ENCODE measurements around the gene CDK5RAP2.
A peak's percentile ranks its signal among the peaks of the same experiment; 100 is the strongest.

The CDK5RAP2 gene

DNA sequence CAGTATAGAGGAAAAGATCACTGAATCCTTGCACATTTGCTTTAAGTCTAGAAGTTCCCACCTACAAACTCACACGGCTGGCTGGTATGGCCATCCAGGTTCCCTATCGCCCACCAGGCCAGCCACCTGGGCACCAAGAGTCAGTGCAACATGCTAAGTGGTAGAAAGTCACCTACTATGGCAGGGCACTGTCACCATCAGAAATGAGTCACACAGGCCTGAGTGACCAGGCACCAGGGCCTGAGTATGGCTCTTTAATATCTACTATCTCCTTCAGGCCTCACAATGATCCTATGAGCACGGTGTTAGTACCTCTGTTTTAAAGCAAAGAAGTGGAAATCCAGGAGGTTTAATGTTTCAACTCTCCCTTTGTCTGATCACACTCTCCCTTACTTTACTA lies 156.2 kb downstream of the CDK5RAP2 start:
- no peak for TF ChIP-seq JUND (IDR thresholded peaks at IDR 0.05; ENCODE audit: low read depth)
- in situ Hi-C loops (cut with HindIII; ENCODE audit: low pct_unique_long_range_greater_than_20kb, low sequenced_read_pairs): no loop called here
- no peak for DNase-seq (ENCODE audit: low read depth in 1 of 2, low spot score in 1 of 2)

DNA sequence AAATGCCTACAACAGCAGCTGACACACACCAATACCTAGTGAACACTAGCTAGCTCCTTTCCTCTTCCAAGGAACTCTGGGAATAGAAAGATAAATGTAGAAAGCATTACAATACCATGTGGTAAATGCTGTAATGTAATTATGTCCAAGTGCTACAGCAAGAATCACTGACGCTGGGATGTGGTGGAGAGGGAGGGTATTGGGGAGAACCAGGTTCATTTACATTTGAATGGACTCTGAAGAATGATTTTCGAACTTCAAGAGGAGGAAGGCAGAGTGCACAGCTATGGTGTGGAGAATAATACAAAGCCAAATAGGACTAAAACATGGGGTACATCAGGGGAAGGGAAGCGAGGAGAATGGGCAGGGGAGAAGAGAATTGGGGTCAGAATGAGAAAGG lies 158.0 kb downstream of the CDK5RAP2 start:
- no peak for TF ChIP-seq JUND (IDR thresholded peaks at IDR 0.05; ENCODE audit: low read depth)
- no peak for DNase-seq (ENCODE audit: low read depth in 1 of 2, low spot score in 1 of 2)
- in situ Hi-C loops (cut with HindIII; ENCODE audit: low pct_unique_long_range_greater_than_20kb, low sequenced_read_pairs): no loop called here

DNA sequence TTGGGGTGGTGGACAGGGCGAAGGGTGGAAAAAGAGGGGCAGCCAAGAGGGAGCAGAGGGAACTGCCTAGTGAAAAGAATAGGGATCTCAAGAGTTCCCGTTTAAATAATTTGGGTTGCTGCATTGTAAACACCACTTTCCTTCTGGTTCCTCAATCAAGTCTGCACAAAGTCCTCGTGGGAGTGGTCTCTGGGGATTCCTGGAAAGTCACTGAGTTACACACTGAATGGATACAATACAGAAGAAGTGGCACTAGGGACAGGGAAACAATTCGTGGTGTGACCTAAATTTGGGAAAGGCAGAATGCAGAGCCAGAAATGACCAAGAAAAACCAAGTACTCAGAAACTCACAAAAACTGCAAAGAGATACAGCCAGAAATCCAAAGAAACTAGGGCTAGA lies 161.7 kb downstream of the CDK5RAP2 start:
- TF ChIP-seq JUND (IDR thresholded peaks at IDR 0.05; ENCODE audit: low read depth): no peak
- no peak for DNase-seq (ENCODE audit: low read depth in 1 of 2, low spot score in 1 of 2)
- in situ Hi-C loops (cut with HindIII; ENCODE audit: low pct_unique_long_range_greater_than_20kb, low sequenced_read_pairs): no loop called here

DNA sequence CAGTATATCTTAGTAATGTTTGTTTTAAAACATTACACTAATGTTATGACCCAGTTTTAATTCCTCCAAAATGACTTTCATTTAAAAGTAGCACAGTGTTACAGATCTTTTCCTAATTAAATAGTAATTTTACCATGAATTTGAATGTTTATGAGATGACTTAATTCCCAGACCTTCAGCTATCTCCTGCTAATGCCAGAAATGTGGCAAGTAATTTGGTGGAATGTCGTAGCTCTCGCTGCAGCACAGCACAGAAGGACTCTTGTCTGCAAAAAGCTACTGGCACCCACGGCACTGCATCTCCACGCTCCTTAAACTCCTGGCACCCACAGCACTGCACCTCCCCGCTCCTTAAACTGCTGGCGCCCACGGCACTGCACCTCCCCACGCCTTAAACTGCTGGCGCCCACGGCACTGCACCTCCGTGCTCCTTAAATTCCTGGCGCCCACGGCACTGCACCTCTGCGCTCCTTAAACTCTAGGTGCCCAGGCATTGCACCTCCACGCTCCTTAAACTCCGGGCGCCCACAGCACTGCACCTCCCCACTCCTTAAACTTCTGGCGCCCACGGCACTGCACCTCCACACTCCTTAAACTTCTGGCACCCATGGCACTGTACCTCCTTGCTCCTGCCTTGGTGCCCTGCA lies 163.1 kb downstream of the CDK5RAP2 start:
- in situ Hi-C loops (cut with HindIII; ENCODE audit: low pct_unique_long_range_greater_than_20kb, low sequenced_read_pairs): no loop called here
- TF ChIP-seq JUND (IDR thresholded peaks at IDR 0.05; ENCODE audit: low read depth): no peak
- no peak for DNase-seq (ENCODE audit: low read depth in 1 of 2, low spot score in 1 of 2)

DNA sequence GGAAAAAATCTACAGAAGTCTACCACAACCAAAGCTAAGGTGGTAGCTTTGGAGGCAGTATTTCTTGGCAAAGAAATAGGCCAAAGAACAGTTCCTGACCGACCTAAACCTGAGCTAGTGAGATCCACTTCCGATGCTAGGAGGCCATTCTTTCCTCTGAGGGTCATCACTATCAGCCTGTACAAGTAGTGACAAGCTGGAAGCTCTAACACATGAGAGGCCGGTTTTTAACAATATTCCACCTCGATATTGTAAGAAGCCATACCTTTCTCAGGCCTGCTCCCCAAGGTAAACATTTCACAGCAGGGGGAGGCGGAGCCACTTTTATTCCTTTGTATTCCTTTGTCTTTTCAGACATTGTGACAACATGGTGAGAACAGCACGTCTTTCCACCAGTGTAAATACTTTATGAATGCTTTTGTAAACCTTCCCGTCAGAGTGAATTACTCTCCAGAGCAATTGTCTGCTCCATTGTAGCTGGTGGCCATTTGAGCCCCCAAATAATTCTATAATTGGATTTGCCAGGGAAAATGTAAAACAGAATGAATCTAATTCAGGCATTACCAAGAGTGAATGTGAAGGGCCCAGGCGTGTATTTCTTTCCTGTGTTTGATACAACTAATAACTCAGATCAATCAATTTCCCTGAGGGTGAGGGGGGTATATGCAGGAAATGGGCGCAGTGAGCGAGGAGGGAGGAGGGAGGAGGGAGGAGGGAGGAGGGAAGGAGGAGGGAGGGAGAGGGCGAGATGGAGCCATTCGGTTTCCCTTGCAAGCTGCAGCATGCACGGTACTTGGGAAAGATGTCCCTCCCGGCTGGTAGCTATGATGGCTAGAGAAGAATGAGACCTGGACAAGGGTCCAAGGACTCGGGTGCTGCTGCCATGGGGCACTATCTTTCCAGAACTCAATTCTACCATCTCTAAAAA lies 166.6 kb downstream of the CDK5RAP2 start:
- TF ChIP-seq JUND (IDR thresholded peaks at IDR 0.05; ENCODE audit: low read depth): no peak
- DNase-seq (ENCODE audit: low read depth in 1 of 2, low spot score in 1 of 2): peak in 1 of 2 experiments; percentile 28
- in situ Hi-C loops (cut with HindIII; ENCODE audit: low pct_unique_long_range_greater_than_20kb, low sequenced_read_pairs): no loop called here

DNA sequence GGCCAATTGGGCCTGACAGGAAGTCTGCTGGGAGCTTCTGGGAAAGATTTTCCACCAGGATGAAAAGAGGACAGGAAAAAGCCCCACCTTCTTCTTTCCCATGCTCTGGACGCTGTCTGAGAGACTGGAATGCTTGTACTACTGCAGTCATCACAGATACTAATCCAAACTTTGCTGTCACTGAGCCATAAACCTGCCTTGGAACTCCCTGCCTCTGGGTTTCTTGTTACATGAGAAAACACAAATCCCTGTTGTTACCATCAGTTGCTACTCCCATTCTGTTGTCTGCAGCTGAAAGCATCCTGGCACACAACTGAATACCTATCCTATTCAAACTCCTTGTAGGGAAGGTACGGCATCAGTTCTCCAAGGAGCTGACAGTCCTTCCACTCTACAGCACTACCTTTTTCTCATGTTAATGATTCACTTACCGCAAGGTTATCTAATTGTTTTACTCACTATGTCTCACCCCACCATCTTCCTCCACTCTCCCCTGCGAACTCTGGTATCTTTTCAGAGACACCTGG lies 167.5 kb downstream of the CDK5RAP2 start:
- no peak for TF ChIP-seq JUND (IDR thresholded peaks at IDR 0.05; ENCODE audit: low read depth)
- in situ Hi-C loops (cut with HindIII; ENCODE audit: low pct_unique_long_range_greater_than_20kb, low sequenced_read_pairs): no loop called here
- peak; percentile 21 to 44 for DNase-seq (ENCODE audit: low read depth in 1 of 2, low spot score in 1 of 2)

DNA sequence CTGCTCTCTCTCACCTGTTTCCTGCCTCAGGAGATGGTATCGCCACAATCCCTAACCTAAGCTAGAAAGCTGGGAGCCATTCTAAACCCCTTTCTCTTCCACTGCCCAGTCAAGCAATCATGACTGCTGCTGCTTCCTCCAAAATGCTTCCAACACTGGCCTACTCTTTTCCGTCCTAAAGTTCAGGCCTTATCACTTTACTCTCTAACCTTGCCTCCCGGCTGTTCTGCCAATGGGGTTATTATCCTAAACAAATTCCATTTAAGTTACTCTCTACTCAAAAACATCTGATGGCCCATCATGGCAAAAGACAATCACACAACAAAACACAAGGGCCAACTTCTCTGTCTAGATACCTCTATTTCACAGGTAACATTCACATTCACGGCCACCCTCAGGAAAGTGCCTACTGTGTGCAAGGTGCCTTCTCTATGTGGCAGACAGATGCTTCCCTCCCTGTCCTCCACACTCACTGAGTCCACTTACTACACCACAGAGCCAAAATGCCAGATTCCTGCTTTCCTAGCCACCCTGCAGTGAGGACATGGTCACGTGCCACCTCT lies 168.0 kb downstream of the CDK5RAP2 start:
- in situ Hi-C loops (cut with HindIII; ENCODE audit: low pct_unique_long_range_greater_than_20kb, low sequenced_read_pairs): no loop called here
- no peak for TF ChIP-seq JUND (IDR thresholded peaks at IDR 0.05; ENCODE audit: low read depth)

DNA sequence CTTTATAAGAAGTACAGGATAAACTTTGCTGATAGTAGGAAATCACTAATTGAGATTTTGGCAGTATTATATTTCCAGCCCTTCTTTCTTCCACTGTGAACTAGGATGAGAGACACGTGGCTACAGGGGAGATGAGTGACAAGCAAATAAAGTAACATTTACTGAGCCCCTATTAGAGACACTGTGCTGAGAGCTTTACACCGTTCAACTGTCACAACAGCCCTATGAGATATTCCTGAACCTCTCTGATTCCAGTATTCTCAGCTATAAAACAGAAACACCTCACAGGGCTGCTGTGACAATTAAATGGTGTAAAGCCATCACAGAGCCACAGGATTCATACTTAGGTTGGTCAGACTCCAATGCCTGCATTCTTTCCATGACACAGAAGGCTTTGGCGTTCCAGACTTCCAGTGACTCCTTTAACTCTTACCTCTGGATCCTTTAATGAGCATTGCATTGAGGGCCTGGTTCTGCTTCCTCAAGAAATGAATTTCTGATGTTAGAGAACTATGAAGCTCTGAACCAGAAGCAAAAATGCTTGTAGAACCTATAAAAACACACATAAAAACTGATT lies 169.0 kb downstream of the CDK5RAP2 start:
- TF ChIP-seq JUND (IDR thresholded peaks at IDR 0.05; ENCODE audit: low read depth): no peak
- DNase-seq (ENCODE audit: low read depth in 1 of 2, low spot score in 1 of 2): no peak
- in situ Hi-C loops (cut with HindIII; ENCODE audit: low pct_unique_long_range_greater_than_20kb, low sequenced_read_pairs): no loop called here

More for the DNA sequence above, 168.0 kb downstream of the CDK5RAP2 start:
- DNase-seq (ENCODE audit: low read depth in 1 of 2, low spot score in 1 of 2): no peak

DNA sequence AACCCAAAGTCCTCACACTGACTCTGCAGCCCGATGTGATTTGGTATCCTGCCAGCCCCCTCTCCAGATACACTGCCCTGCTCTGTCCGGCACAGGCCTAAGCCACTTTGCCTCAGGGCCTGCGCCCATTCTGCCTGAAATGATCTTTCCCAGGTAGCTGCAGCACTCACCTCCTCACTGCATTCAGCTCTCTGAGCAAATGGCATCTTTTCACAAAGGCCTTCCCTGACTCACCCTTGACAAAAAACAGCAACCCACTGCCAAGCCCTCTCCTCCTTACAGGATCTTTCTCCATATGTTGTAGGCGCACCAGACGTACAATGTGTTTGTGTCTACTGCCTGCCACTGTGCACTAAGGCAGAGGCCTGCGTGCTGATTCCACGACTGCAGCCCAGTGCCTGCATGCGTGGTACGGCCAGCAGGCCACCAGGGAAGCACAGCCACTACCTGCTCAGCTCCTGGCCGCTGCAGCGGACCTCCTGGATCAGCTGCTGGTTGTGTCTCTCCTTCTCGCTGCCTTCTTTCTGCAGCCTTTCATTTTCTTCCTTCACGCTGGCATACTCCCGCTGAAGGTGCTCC lies 171.2 kb downstream of the CDK5RAP2 start:
- in situ Hi-C loops (cut with HindIII; ENCODE audit: low pct_unique_long_range_greater_than_20kb, low sequenced_read_pairs): no loop called here
- no peak for TF ChIP-seq JUND (IDR thresholded peaks at IDR 0.05; ENCODE audit: low read depth)
- no peak for DNase-seq (ENCODE audit: low read depth in 1 of 2, low spot score in 1 of 2)

DNA sequence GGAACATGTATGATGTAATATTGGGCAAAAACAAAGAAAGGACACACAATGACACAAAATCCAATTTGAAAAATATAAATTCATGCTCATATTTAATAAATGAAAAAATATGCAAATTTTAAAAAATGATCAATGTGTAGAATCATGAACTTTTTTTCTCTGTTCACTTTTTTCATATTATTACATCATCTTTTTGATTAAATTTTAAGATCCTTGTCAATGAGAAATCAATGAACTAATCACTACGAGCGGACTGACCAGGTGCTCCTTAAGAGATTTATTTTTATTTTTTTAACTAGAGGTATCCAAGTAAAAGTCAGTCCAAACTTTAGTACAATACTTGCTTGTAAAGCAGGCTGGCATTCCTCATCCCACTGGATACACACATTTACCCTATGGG lies 174.1 kb downstream of the CDK5RAP2 start:
- in situ Hi-C loops (cut with HindIII; ENCODE audit: low pct_unique_long_range_greater_than_20kb, low sequenced_read_pairs): no loop called here
- no peak for TF ChIP-seq JUND (IDR thresholded peaks at IDR 0.05; ENCODE audit: low read depth)
- no peak for DNase-seq (ENCODE audit: low read depth in 1 of 2, low spot score in 1 of 2)

DNA sequence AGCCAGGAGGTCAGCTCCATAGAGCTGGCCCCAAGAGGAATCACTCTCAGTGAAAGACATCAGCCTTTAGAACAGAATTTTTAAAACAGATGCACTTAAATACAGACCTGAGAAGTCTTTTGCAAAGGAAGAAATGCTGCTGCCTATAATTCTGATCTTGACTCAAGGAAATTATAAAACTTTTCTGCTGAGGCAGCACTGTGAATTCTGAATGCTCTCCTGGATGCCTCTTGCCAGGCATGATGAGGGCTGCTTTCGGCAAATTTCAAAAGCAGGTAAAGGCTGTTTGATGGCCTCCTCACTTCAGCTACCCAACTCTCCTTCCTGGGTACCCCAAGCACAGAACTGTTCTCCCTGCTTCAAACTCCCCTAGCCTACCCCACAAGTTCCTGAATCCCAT lies 174.8 kb downstream of the CDK5RAP2 start:
- no peak for DNase-seq (ENCODE audit: low read depth in 1 of 2, low spot score in 1 of 2)
- TF ChIP-seq JUND (IDR thresholded peaks at IDR 0.05; ENCODE audit: low read depth): no peak
- in situ Hi-C loops (cut with HindIII; ENCODE audit: low pct_unique_long_range_greater_than_20kb, low sequenced_read_pairs): no loop called here

DNA sequence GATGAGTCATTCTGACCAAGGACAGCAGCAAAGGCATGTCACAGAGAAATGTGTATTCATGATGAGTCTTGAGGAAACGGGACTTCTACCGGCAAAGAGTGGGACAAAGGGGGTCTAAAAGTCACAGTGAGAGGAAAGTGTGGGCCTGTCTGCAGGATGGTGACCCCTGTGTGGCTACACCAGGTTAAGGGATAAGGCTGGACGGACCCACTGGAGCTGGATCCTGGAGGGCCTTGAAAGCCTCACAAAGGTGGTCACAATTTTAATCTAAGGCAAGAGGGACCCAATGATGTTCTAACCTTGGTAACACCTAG lies 176.5 kb downstream of the CDK5RAP2 start:
- no peak for TF ChIP-seq JUND (IDR thresholded peaks at IDR 0.05; ENCODE audit: low read depth)
- in situ Hi-C loops (cut with HindIII; ENCODE audit: low pct_unique_long_range_greater_than_20kb, low sequenced_read_pairs): no loop called here
- no peak for DNase-seq (ENCODE audit: low read depth in 1 of 2, low spot score in 1 of 2)
